Measurements from ENCODE around the gene TLE4.
"Not testable (repeated sequence)": the region's sequence is repeated elsewhere in the genome, so short reads cannot be mapped to it uniquely, and the experiment has no call there.

DNA sequence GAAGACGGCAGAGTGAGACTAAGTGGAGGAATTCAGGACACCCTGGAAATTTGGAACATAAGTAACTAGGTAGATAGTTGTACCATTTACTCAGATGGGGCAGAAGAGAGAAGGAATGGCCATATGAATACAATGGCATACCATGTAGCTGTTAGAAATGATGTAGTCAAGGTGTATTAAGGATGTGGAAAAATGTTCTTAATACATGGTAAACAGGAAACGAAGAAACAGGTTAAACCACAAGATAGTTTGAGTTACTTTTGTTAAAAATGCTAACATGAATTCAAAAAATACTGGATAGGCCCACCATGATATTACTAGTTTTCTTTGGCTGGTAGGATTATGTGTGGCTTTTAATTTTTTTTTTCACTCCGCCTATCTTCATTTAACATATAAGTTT, 68.3 kb downstream of the TLE4 start:
- TF ChIP-seq POLR2A (IDR thresholded peaks at IDR 0.05; ENCODE audit: extremely low read depth, insufficient read length), result not testable (repeated sequence)
- TF ChIP-seq, protein P1, sequence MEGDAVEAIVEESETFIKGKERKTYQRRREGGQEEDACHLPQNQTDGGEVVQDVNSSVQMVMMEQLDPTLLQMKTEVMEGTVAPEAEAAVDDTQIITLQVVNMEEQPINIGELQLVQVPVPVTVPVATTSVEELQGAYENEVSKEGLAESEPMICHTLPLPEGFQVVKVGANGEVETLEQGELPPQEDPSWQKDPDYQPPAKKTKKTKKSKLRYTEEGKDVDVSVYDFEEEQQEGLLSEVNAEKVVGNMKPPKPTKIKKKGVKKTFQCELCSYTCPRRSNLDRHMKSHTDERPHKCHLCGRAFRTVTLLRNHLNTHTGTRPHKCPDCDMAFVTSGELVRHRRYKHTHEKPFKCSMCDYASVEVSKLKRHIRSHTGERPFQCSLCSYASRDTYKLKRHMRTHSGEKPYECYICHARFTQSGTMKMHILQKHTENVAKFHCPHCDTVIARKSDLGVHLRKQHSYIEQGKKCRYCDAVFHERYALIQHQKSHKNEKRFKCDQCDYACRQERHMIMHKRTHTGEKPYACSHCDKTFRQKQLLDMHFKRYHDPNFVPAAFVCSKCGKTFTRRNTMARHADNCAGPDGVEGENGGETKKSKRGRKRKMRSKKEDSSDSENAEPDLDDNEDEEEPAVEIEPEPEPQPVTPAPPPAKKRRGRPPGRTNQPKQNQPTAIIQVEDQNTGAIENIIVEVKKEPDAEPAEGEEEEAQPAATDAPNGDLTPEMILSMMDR (IDR thresholded peaks at IDR 0.05; ENCODE audit: low read depth, low read length), result not testable (repeated sequence)
